Gastroesophageal sphincter (tissue), 4 donors: ENCODE results near the gene C4BPA. TPM values are rescaled to one million over a fixed set of nuclear protein-coding genes. Genes with fewer than 3 reads are reported as not detected.

Experiments
- ATAC-seq: fragments of 150-250 bp; one replicate; pipeline ENCODE4 v1.9.1; 2016; ENCODE audit warnings: mild to moderate bottlenecking, moderate library complexity
- H3K27ac ChIP-seq, 4 donors: fragments of 200-600 bp; sonication (generic) in 3 of 4; 1 replicate in 3 of 4; 2 replicates in 1 of 4; pipeline ENCODE4 v1.5.1; 2016 to 2019
- H3K27me3 ChIP-seq: fragments of 200-600 bp; sonication (generic); one replicate; pipeline ENCODE4 v1.5.1; 2019
- H3K36me3 ChIP-seq, 2 donors: fragments of 200-600 bp; sonication (generic); one replicate each; pipeline ENCODE4 v1.5.1; 2019; ENCODE audit warnings: control low read depth in 1 of 2
- H3K4me1 ChIP-seq, 3 donors: fragments of 200-600 bp; sonication (generic); 1 replicate in 2 of 3; 2 replicates in 1 of 3; pipeline ENCODE4 v1.5.1; 2016 to 2019; ENCODE audit warnings: control low read depth in 2 of 3
- H3K4me3 ChIP-seq, 2 donors: fragments of 200-600 bp; sonication (generic); one replicate each; pipeline ENCODE4 v1.5.1; 2019; ENCODE audit warnings: mild to moderate bottlenecking in 1 of 2, moderate library complexity in 1 of 2
- H3K9me3 ChIP-seq, 3 donors: fragments of 200-600 bp; sonication (generic); one replicate each; pipeline ENCODE4 v1.5.1; 2017 to 2019; ENCODE audit warnings: control low read depth in 2 of 3
- EP300 ChIP-seq: sonication (generic); formaldehyde crosslinking; IDR thresholded peaks from one replicate; pipeline ENCODE4 v1.6.1; 2017; ENCODE audit warnings: antibody characterized with exemption, mild to moderate bottlenecking
- POLR2A ChIP-seq, 2 donors: fragments of 450-650 bp; IDR thresholded peaks; one replicate each; pipeline ENCODE4 v1.6.1; 2017; ENCODE audit warnings: antibody characterized with exemption in 2 of 2, mild to moderate bottlenecking in 2 of 2, moderate library complexity in 1 of 2
- POLR2AphosphoS5 ChIP-seq: sonication (generic); formaldehyde crosslinking; IDR thresholded peaks from one replicate; pipeline ENCODE4 v1.6.1; 2017; ENCODE audit warnings: antibody characterized with exemption
- WGBS, 2 donors: methylation state at CpG; one replicate each; pipeline ENCODE4 v1.1.5; 2018; ENCODE audit warnings: low coverage in 1 of 2; 5-methylcytosine and 5-hydroxymethylcytosine counted together
- total RNA-seq, 4 donors: library from RNA; depleted of rRNA; stranded (reverse); fragments of >200 nt; gene quantifications; one replicate each; pipeline ENCODE4 v1.1.0, GENCODE V29; 2016
- TF ChIP-seq, protein P1 (sequence below), 4 experiments: fragments of 200-600 bp in 2 of 4; fragments of 450-650 bp in 2 of 4; sonication (generic) in 1 of 4; IDR thresholded peaks; one replicate each; pipeline ENCODE4 v1.5.1; 2017 to 2019; ENCODE audit warnings: antibody characterized with exemption in 4 of 4, mild to moderate bottlenecking in 2 of 4, moderate library complexity in 2 of 4

C4BPA gene
- total RNA-seq, 4 donors from 2014 or later = 3.1 TPM; not detected in 3

DNA sequence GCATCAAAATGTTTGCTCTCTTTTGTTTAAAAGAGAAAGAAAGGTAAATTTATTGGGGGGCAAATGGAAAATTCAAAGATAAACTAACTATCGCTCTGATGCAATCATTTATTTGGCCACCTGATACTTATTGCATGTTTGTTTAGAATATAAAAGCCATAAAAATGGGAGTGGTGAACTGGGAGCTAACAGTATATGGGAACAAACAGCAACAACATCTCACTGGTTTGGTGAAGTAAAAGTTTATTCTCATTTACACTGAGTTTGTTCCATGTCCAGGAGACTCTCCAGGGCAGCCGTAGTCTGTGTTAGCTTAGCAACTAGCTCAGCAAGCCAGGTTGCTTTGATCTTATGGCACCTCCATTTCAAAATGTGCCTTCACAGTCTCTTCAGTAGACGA lies 20.4 kb downstream of the C4BPA start:
- Histone ChIP-seq H3K4me3 (no peak overlapping the region), H3K27ac (no peak overlapping the region), H3K4me1 (no peaks in the 10 kb centered on the region), H3K9me3 (peaks cover 0 to 18% (median 0%) of the 10 kb centered on the region in 3 donors), H3K36me3 (peaks cover 0 to 17% of the 10 kb centered on the region in 2 donors), H3K27me3 (no peaks in the 10 kb centered on the region)
- ATAC-seq = no peak
- no peak for TF ChIP-seq EP300
- TF ChIP-seq POLR2A (IDR thresholded peaks at IDR 0.05) = no peak
- TF ChIP-seq, protein P1, sequence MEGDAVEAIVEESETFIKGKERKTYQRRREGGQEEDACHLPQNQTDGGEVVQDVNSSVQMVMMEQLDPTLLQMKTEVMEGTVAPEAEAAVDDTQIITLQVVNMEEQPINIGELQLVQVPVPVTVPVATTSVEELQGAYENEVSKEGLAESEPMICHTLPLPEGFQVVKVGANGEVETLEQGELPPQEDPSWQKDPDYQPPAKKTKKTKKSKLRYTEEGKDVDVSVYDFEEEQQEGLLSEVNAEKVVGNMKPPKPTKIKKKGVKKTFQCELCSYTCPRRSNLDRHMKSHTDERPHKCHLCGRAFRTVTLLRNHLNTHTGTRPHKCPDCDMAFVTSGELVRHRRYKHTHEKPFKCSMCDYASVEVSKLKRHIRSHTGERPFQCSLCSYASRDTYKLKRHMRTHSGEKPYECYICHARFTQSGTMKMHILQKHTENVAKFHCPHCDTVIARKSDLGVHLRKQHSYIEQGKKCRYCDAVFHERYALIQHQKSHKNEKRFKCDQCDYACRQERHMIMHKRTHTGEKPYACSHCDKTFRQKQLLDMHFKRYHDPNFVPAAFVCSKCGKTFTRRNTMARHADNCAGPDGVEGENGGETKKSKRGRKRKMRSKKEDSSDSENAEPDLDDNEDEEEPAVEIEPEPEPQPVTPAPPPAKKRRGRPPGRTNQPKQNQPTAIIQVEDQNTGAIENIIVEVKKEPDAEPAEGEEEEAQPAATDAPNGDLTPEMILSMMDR (IDR thresholded peaks at IDR 0.05) = no peak
- no peak for TF ChIP-seq POLR2AphosphoS5
- 74 to 80% methylated on average over 3 of the region's 3 CpGs for WGBS, 2 donors

GRCh38 chr1:207128336-207128921 lies 24.4 kb downstream of the C4BPA start:
- no peaks in the 10 kb centered on the region for H3K27me3 ChIP-seq
- no peak overlapping the region for H3K4me3 ChIP-seq
- ATAC-seq = no peak
- H3K4me1 ChIP-seq = no peaks in the 10 kb centered on the region
- H3K9me3 ChIP-seq = peaks cover 0 to 34% (median 0%) of the 10 kb centered on the region in 3 donors
- TF ChIP-seq POLR2AphosphoS5 = no peak
- no peak for TF ChIP-seq POLR2A (IDR thresholded peaks at IDR 0.05)
- TF ChIP-seq EP300 = no peak
- TF ChIP-seq, protein P1 (IDR thresholded peaks at IDR 0.05) = no peak
- peaks cover 0 to 14% of the 10 kb centered on the region in 2 donors for H3K36me3 ChIP-seq
- H3K27ac ChIP-seq = no peak overlapping the region

DNA sequence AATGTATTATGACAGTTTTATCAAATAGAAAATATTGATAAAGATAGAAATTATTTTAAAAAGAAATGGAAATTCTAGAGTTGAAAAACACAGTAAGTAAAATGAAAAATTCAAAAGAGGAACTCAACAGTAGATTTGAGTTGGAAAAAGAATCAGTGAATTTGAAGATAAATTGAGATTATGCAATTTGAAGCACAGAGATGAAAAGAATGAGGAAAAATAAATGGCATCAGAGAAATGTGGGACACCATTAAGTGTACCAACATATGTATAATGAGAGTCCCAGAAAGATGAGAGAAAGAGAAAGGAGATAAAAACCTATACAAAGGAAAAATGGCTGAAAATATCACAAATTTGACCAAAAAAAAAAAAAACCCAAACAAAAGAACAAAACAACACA lies 25.0 kb downstream of the C4BPA start:
- no peaks in the 10 kb centered on the region for H3K4me1 ChIP-seq
- H3K9me3 ChIP-seq = peaks cover 0 to 34% (median 0%) of the 10 kb centered on the region in 3 donors
- H3K36me3 ChIP-seq = peaks cover 0 to 8% of the 10 kb centered on the region in 2 donors
- TF ChIP-seq POLR2A (IDR thresholded peaks at IDR 0.05) (no peak), POLR2AphosphoS5 (no peak), EP300 (no peak)
- TF ChIP-seq, protein P1 (IDR thresholded peaks at IDR 0.05) = no peak
- H3K27me3 ChIP-seq = no peaks in the 10 kb centered on the region
- no peak overlapping the region for H3K27ac ChIP-seq
- H3K4me3 ChIP-seq = no peak overlapping the region
- no peak for ATAC-seq

DNA sequence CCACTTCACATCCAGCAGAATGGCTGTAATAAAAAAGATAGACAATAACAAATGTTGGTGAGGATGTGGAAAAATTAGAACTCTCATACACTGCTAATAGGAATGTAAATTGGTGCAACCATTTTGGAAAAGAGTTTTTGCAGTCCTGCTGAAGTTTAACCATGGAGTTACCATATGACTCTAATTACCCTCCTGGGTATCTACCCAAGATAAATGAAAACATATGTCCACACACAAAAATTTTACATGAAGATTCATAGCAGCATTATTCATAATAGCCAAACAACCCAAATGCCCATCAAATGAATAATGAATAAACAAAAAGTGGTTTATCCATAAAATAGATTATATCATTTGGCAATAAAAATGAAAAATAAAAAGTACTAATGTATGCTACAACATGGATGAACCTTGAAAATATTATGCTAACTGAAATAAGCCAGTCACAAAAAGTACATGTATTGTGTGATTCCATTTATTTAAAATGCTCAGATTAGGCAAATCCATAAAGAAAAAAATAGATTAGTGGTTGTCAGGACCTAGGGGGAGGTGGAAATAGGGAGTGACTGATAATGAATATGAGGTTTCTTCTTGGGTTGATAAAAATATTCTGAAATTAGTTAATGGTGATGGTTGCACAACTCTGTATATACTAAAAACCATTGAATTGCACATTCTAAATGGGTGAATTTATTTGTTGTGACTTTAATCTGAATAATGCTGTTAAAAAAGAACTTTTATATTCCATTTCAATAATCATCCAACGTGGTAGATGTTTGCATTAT lies 26.4 kb downstream of the C4BPA start:
- WGBS, 2 donors = 63 to 82% methylated on average over 1 of the region's 1 CpG

More for the DNA sequence above, 26.4 kb downstream of the C4BPA start:
- H3K27me3 ChIP-seq = no peaks in the 10 kb centered on the region
- H3K9me3 ChIP-seq = peaks cover 0 to 34% (median 0%) of the 10 kb centered on the region in 3 donors
- H3K27ac ChIP-seq = no peak overlapping the region
- peaks cover 0 to 7% of the 10 kb centered on the region in 2 donors for H3K36me3 ChIP-seq
- no peak overlapping the region for H3K4me3 ChIP-seq
- no peak for ATAC-seq
- H3K4me1 ChIP-seq = no peaks in the 10 kb centered on the region
- TF ChIP-seq, protein P1 (IDR thresholded peaks at IDR 0.05) = no peak
- no peak for TF ChIP-seq POLR2A (IDR thresholded peaks at IDR 0.05)
- no peak for TF ChIP-seq EP300
- no peak for TF ChIP-seq POLR2AphosphoS5
